SJCRH30 (cell line): ENCODE measurements around the gene TMEM82. TPM values are rescaled to one million over a fixed set of nuclear protein-coding genes. Genes with fewer than 3 reads are reported as not detected.

Experiments
- DNase-seq, 2 experiments: peaks; one replicate each; pipeline ENCODE4 v3.0.0-alpha.2; 2015 to 2020
- H3K27ac ChIP-seq: fragments of 250-450 bp; sonication (Bioruptor Pico); 2 replicates; pipeline ENCODE4 v1.5.1; 2020; ENCODE audit warnings: mild to moderate bottlenecking, moderate library complexity
- H3K27me3 ChIP-seq: fragments of 250-450 bp; sonication (Bioruptor Pico); 2 replicates; pipeline ENCODE4 v1.5.1; 2020; ENCODE audit warnings: mild to moderate bottlenecking, moderate library complexity
- H3K36me3 ChIP-seq: fragments of 250-450 bp; sonication (Bioruptor Pico); 2 replicates; pipeline ENCODE4 v1.5.1; 2020; ENCODE audit warnings: mild to moderate bottlenecking, moderate library complexity
- H3K4me1 ChIP-seq: fragments of 250-450 bp; sonication (Bioruptor Pico); 2 replicates; pipeline ENCODE4 v1.5.1; 2020; ENCODE audit warnings: mild to moderate bottlenecking, moderate library complexity
- H3K4me3 ChIP-seq: fragments of 250-450 bp; sonication (Bioruptor Pico); 2 replicates; pipeline ENCODE4 v1.5.1; 2020; ENCODE audit warnings: mild to moderate bottlenecking, moderate library complexity
- H3K9me3 ChIP-seq: fragments of 250-450 bp; sonication (Bioruptor Pico); replicated peaks from 2 replicates; pipeline ENCODE4 v1.5.1; 2020; ENCODE audit warnings: mild to moderate bottlenecking, moderate library complexity
- total RNA-seq: library from RNA; depleted of rRNA; stranded (reverse); fragments of >200 nt; shearing (Covaris generic); gene quantifications from 2 replicates; pipeline ENCODE4 v1.2.3, GENCODE V29; 2014

The TMEM82 gene
- total RNA-seq, 1 experiment from 2014 or later: not detected

GRCh38 chr1:15727866-15728534 is 14.3 kb upstream of the TMEM82 start:
- peaks cover 22% of the 10 kb centered on the region for H3K4me1 ChIP-seq
- DNase-seq: no peak
- no peaks in the 10 kb centered on the region for H3K9me3 ChIP-seq
- no peak overlapping the region for H3K4me3 ChIP-seq
- H3K27me3 ChIP-seq: no peaks in the 10 kb centered on the region
- no peak overlapping the region for H3K27ac ChIP-seq
- peaks cover 37% of the 10 kb centered on the region for H3K36me3 ChIP-seq

- peaks cover 37% of the 10 kb centered on the region for H3K36me3 ChIP-seq
- no peaks in the 10 kb centered on the region for H3K9me3 ChIP-seq
- peaks cover 12% of the 10 kb centered on the region for H3K4me1 ChIP-seq
- no peak overlapping the region for H3K4me3 ChIP-seq
- no peaks in the 10 kb centered on the region for H3K27me3 ChIP-seq
- no peak for DNase-seq
- H3K27ac ChIP-seq: no peak overlapping the region
Observed at GRCh38 chr1:15728937-15729657, 13.2 kb upstream of the TMEM82 start.

- no peak for DNase-seq
- Histone ChIP-seq H3K4me1 (peaks cover 9% of the 10 kb centered on the region), H3K36me3 (peaks cover 32% of the 10 kb centered on the region), H3K9me3 (no peaks in the 10 kb centered on the region), H3K27ac (no peak overlapping the region), H3K27me3 (no peaks in the 10 kb centered on the region), H3K4me3 (no peak overlapping the region)
Observed at GRCh38 chr1:15730423-15730822, 11.9 kb upstream of the TMEM82 start.

- DNase-seq: no peak
- H3K9me3 ChIP-seq: no peaks in the 10 kb centered on the region
- H3K27me3 ChIP-seq: no peaks in the 10 kb centered on the region
- no peak overlapping the region for H3K27ac ChIP-seq
- H3K36me3 ChIP-seq: peaks cover 27% of the 10 kb centered on the region
- H3K4me3 ChIP-seq: no peak overlapping the region
- H3K4me1 ChIP-seq: peaks cover 12% of the 10 kb centered on the region
Observed at GRCh38 chr1:15730936-15731335, 11.4 kb upstream of the TMEM82 start.

- no peak for DNase-seq
- H3K27me3 ChIP-seq: no peaks in the 10 kb centered on the region
- H3K36me3 ChIP-seq: peaks cover 18% of the 10 kb centered on the region
- no peak overlapping the region for H3K27ac ChIP-seq
- no peaks in the 10 kb centered on the region for H3K9me3 ChIP-seq
- peaks cover 22% of the 10 kb centered on the region for H3K4me1 ChIP-seq
- H3K4me3 ChIP-seq: no peak overlapping the region
Observed at GRCh38 chr1:15731735-15732685, 10.3 kb upstream of the TMEM82 start.

GRCh38 chr1:15732686-15733081 is 9.6 kb upstream of the TMEM82 start:
- no peaks in the 10 kb centered on the region for H3K27me3 ChIP-seq

GRCh38 chr1:15733218-15733725 is 9.0 kb upstream of the TMEM82 start:
- Histone ChIP-seq H3K4me1 (peaks cover 34% of the 10 kb centered on the region), H3K36me3 (peaks cover 14% of the 10 kb centered on the region), H3K4me3 (no peak overlapping the region), H3K9me3 (no peaks in the 10 kb centered on the region), H3K27ac (no peak overlapping the region), H3K27me3 (no peaks in the 10 kb centered on the region)
- DNase-seq: no peak

More at GRCh38 chr1:15732686-15733081, 9.6 kb upstream of the TMEM82 start:
- Histone ChIP-seq H3K9me3 (no peaks in the 10 kb centered on the region), H3K4me3 (no peak overlapping the region), H3K27ac (no peak overlapping the region), H3K36me3 (peaks cover 14% of the 10 kb centered on the region), H3K4me1 (peaks cover 28% of the 10 kb centered on the region)
- no peak for DNase-seq

GRCh38 chr1:15733726-15734226 is 8.5 kb upstream of the TMEM82 start:
- Histone ChIP-seq H3K9me3 (no peaks in the 10 kb centered on the region), H3K27me3 (no peaks in the 10 kb centered on the region), H3K4me3 (no peak overlapping the region), H3K4me1 (peaks cover 39% of the 10 kb centered on the region), H3K36me3 (peaks cover 14% of the 10 kb centered on the region), H3K27ac (no peak overlapping the region)
- no peak for DNase-seq

GRCh38 chr1:15734296-15734695 is 8.0 kb upstream of the TMEM82 start:
- no peak overlapping the region for H3K27ac ChIP-seq
- no peaks in the 10 kb centered on the region for H3K27me3 ChIP-seq
- no peaks in the 10 kb centered on the region for H3K9me3 ChIP-seq
- H3K4me1 ChIP-seq: peaks cover 41% of the 10 kb centered on the region
- peaks cover 14% of the 10 kb centered on the region for H3K36me3 ChIP-seq
- no peak overlapping the region for H3K4me3 ChIP-seq
- no peak for DNase-seq

GRCh38 chr1:15734901-15735300 is 7.4 kb upstream of the TMEM82 start:
- no peaks in the 10 kb centered on the region for H3K27me3 ChIP-seq
- peak overlapping the region; percentile 73 for H3K27ac ChIP-seq
- DNase-seq: no peak
- no peaks in the 10 kb centered on the region for H3K9me3 ChIP-seq
- H3K4me3 ChIP-seq: no peak overlapping the region
- peaks cover 41% of the 10 kb centered on the region for H3K4me1 ChIP-seq
- H3K36me3 ChIP-seq: peaks cover 11% of the 10 kb centered on the region

- Histone ChIP-seq H3K4me1 (peaks cover 41% of the 10 kb centered on the region), H3K27ac (peak overlapping the region; percentile 73), H3K9me3 (no peaks in the 10 kb centered on the region), H3K27me3 (no peaks in the 10 kb centered on the region), H3K4me3 (no peak overlapping the region), H3K36me3 (peaks cover 10% of the 10 kb centered on the region)
- no peak for DNase-seq
Observed at GRCh38 chr1:15735304-15736037, 6.8 kb upstream of the TMEM82 start.

GRCh38 chr1:15736038-15736891 is 6.0 kb upstream of the TMEM82 start, which contains the start of gene SLC25A34:
SLC25A34 (plus strand) TSS chr1:15736258; CDS start chr1:15736486, 228 bp downstream.
- peak; percentile 96 to 97 for DNase-seq
- peaks cover 2% of the 10 kb centered on the region for H3K36me3 ChIP-seq
- H3K9me3 ChIP-seq: no peaks in the 10 kb centered on the region
- peaks cover 41% of the 10 kb centered on the region for H3K4me1 ChIP-seq
- H3K27ac ChIP-seq: peak within 1 kb of the TSS; percentile 73
- no peak within 1 kb of the TSS for H3K4me3 ChIP-seq
- no peaks in the 10 kb centered on the region for H3K27me3 ChIP-seq

GRCh38 chr1:15736892-15737261 is 5.4 kb upstream of the TMEM82 start:
- peak overlapping the region; percentile 73 for H3K27ac ChIP-seq
- no peak for DNase-seq
- H3K4me1 ChIP-seq: peaks cover 41% of the 10 kb centered on the region
- no peak overlapping the region for H3K4me3 ChIP-seq
- H3K9me3 ChIP-seq: no peaks in the 10 kb centered on the region
- H3K36me3 ChIP-seq: peaks cover under 1% of the 10 kb centered on the region
- no peaks in the 10 kb centered on the region for H3K27me3 ChIP-seq
